Stimulated activated naive CD8-positive, alpha-beta T cell treated with anti-CD3 and anti-CD28 coated beads, Interleukin-15, Interleukin-2, amounts not matched to agents 100 ng/mL and 50 ng/mL, for 24 hours (primary cell): ENCODE data around the gene KCTD4.
A peak's percentile ranks its signal among the peaks of the same experiment; 100 is the strongest.

Experiments
- H3K27ac Mint-ChIP-seq: one replicate; pipeline ENCODE4 v1.8.0; 2021; ENCODE audit warnings: mild to moderate bottlenecking, mixed read lengths
- H3K27me3 Mint-ChIP-seq: one replicate; pipeline ENCODE4 v1.8.0; 2021; ENCODE audit warnings: mixed read lengths
- H3K36me3 Mint-ChIP-seq: one replicate; pipeline ENCODE4 v1.8.0; 2021; ENCODE audit warnings: low read depth, mixed read lengths
- H3K4me1 Mint-ChIP-seq: one replicate; pipeline ENCODE4 v1.8.0; 2021; ENCODE audit warnings: low read depth, mixed read lengths
- H3K4me3 Mint-ChIP-seq: one replicate; pipeline ENCODE4 v1.8.0; 2021; ENCODE audit warnings: mild to moderate bottlenecking, mixed read lengths
- H3K9me3 Mint-ChIP-seq: one replicate; pipeline ENCODE4 v1.8.0; 2021; ENCODE audit warnings: mixed read lengths

KCTD4 gene

DNA sequence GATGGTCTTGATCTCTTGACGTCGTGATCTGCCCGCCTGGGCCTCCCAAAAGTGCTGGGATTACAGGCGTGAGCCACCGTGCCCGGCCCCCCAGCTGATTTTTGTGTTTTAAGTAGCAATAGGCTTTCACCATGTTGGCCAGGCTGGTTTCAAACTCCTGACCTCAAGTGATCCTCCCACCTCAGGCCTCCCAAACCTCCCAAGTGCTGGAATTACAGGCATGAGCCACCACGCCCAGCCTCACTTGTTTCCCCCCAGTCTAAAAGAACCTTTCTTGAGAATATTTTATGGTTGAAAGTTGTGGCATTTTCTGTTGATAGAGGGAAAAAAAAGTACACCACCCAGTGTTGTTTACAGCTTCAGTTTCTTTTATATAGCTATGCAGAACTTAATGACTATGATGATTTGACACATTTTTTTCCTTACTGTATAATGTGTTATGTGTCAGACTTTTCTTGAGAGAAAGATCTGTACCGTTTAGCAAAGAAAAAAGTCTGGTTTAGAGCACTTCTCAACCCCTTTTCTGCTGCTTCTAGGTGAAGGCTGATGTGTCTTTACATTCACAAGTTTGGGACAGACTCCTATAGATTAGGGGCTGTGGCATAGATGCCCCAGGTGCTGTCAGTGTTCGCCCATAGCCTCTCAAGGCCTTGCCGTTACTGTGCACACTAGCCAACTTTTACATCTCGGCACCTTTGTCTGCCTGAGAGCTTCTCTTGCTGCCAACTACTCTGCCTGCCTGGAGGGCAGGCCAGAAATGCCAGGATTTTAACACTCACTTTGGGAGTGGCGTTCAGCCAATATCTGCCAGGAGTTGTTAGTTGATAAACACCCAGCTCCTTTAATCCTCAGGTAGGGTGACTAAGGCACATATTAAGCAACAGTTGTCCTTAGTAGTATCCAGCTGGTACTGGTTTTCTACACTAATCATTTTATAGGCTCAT is 33.0 kb downstream of the KCTD4 start:
- Mint-ChIP-seq H3K27me3 (no peaks in the 10 kb centered on the region), H3K4me1 (peaks cover 11% of the 10 kb centered on the region), H3K4me3 (no peak overlapping the region), H3K27ac (no peak overlapping the region), H3K36me3 (peaks cover 54% of the 10 kb centered on the region), H3K9me3 (peaks cover 3% of the 10 kb centered on the region)

DNA sequence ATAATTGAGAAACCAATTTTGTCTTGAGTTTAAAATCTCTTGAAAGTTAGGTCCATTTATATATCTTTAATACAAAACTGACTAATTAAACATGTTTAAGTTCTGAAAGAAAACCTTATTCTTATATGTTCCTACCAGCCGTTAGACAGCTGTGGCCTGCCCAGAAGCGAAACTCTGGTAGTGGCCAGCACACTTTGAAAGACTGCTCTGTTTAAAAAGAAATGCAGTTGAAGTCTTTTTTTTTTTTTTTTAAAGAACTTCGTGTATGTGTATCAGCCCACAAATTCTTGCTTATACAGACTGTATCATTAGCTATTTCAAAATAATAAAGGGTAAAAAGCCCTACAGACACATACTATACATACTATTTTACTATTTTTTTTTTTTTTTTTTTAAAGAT is 34.0 kb downstream of the KCTD4 start:
- H3K4me3 Mint-ChIP-seq, result no peak overlapping the region
- H3K36me3 Mint-ChIP-seq, result peaks cover 49% of the 10 kb centered on the region
- H3K9me3 Mint-ChIP-seq, result peaks cover 3% of the 10 kb centered on the region
- H3K4me1 Mint-ChIP-seq, result peaks cover 14% of the 10 kb centered on the region
- H3K27me3 Mint-ChIP-seq, result no peaks in the 10 kb centered on the region
- no peak overlapping the region for H3K27ac Mint-ChIP-seq

DNA sequence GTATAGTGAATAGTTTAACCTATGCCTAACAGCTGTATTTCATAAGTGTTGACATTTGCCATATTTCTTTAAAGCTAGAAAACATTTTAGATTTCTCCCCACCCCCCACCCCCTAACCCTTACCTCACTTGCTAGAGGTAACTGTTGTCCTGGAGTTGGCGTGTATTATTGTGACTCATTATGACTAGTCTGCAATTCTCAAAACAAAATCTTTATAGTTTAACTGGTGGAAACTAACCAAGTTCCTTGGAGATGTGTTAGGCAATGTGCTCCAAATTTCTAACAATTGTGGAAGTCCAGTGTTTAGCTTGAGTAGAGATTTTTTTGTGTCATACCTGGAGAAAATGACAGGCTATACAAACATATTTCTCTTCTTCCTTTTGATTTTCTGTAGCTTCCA is 38.0 kb downstream of the KCTD4 start:
- Mint-ChIP-seq H3K9me3 (peaks cover 9% of the 10 kb centered on the region), H3K27ac (peak overlapping the region; percentile 28), H3K4me1 (peaks cover 18% of the 10 kb centered on the region), H3K27me3 (no peaks in the 10 kb centered on the region), H3K4me3 (no peak overlapping the region), H3K36me3 (peaks cover 59% of the 10 kb centered on the region)

DNA sequence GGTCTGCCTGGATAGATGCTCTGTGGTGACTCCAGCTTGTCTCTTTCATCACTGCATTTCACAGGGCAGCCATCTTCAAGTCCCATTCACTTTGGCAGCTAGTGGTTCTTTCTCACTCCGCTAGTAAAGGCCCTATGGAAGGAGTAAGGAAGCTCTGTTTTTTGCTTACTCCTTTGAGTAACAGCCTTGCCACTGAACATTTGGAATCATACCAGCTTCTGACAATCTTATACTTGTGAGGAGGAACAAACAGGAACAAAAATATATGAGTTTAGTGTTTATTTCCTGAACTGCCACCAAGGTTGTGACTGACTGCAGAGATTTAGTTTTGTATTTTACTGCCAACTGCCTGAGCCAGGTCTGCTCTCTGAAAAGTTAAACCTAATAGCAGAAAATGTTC is 38.7 kb downstream of the KCTD4 start:
- H3K4me3 Mint-ChIP-seq, result no peak overlapping the region
- H3K27me3 Mint-ChIP-seq, result no peaks in the 10 kb centered on the region
- peak overlapping the region; percentile 28 for H3K27ac Mint-ChIP-seq
- peaks cover 19% of the 10 kb centered on the region for H3K4me1 Mint-ChIP-seq
- peaks cover 12% of the 10 kb centered on the region for H3K9me3 Mint-ChIP-seq
- H3K36me3 Mint-ChIP-seq, result peaks cover 63% of the 10 kb centered on the region

DNA sequence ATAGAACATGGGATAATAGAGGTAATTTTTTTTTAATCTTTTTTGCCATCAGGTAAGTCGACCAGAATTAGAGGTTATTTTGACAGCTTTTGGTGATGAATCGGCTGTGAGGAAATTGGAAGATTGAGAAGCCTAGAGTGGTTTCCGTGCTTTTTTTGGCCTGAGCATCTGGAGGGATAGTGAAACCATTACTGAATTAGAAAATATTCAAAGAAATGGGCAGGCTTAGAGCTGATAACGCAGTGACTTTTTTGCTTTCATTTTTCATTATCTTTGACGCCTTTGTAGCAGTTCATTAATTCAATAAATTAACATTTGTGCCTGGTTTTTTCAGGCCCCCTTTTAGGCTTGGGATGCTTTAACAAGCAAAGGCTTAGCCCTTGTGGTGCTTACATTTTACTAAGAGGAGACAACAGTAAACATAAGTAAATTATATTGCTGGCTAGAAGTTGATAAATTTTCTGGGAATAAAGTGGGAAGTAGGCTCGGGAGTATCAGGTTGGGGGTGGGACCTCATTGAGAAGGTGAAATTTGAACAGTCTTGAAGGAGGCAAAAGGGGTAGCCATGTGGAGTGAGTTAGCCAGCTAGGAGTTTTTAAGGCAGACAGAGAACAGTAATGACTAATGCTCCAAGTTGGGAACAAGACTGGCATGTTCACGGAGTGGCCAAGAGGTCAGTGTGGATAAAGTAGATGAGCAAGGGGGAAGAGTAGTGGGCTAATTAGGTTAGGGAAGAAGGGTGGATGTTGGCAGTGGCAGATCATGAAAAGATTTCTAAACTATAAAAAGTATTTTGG is 44.1 kb downstream of the KCTD4 start:
- Mint-ChIP-seq H3K4me1 (peaks cover 9% of the 10 kb centered on the region), H3K27ac (no peak overlapping the region), H3K36me3 (peaks cover 77% of the 10 kb centered on the region), H3K9me3 (peaks cover 17% of the 10 kb centered on the region), H3K4me3 (no peak overlapping the region), H3K27me3 (no peaks in the 10 kb centered on the region)

DNA sequence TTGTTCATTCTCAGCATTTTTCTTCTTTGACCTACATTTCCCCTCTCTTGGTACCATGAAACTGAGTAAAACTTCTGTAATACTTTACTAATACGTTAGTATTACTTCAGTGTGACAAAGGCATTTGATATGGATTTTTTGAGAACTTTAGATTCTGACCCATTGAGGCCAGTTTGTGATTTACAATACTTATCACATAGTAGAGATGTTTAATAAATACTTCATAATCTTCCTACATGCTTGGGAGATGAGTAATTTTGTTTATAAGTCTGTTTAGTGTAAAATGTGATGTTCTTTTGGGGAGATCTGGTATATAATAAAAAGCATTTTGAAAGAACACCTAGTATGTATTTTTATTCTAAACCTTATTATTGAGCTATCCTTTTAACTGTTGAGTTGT is 50.9 kb downstream of the KCTD4 start:
- peaks cover 32% of the 10 kb centered on the region for H3K36me3 Mint-ChIP-seq
- no peak overlapping the region for H3K27ac Mint-ChIP-seq
- H3K4me1 Mint-ChIP-seq, result peaks cover 19% of the 10 kb centered on the region
- H3K9me3 Mint-ChIP-seq, result no peaks in the 10 kb centered on the region
- no peaks in the 10 kb centered on the region for H3K27me3 Mint-ChIP-seq
- H3K4me3 Mint-ChIP-seq, result no peak overlapping the region

DNA sequence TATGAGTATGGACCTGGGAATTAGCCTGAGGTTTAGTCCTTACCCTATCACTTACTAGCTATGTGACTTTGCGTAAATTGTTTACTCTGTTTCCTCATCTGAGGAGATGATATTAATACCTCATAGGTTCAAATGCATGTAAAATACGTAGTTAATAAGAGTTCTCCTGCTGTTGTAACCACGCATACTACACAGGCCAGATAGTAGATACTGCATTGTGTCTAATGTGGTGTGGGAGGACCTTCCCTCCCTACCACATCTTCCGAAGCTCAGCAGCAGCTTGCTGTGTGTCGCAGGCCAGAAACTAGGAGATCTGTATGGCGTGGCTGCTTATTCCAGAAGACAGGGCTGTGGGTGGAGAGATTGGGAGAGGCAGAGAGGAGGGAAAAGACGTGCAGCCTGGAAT is 57.5 kb downstream of the KCTD4 start:
- Mint-ChIP-seq H3K27ac (no peak overlapping the region), H3K27me3 (no peaks in the 10 kb centered on the region), H3K36me3 (peaks cover 29% of the 10 kb centered on the region), H3K4me1 (peaks cover 26% of the 10 kb centered on the region), H3K9me3 (no peaks in the 10 kb centered on the region), H3K4me3 (no peak overlapping the region)
